ENCODE data around the gene HGS.

GRCh38 chr17:81644976-81645952 is 38.5 kb upstream of the HGS start:
- TF ChIP-seq ZNF646 (CRISPR knock-in tag; IDR thresholded peaks at IDR 0.05): no peak
- no peak for TF ChIP-seq ZKSCAN5 (CRISPR knock-in tag; IDR thresholded peaks at IDR 0.05)
- TF ChIP-seq CREB1 (IDR thresholded peaks at IDR 0.05): no peak
- TF ChIP-seq CREB1 (CRISPR knock-in tag; IDR thresholded peaks at IDR 0.05): no peak
